Activated CD8-positive, alpha-beta T cell treated with anti-CD3 and anti-CD28 coated beads for 36 hours (primary cell): ENCODE results near the gene KLF3. TPM values are rescaled to one million over a fixed set of nuclear protein-coding genes. Genes with fewer than 3 reads are reported as not detected.

Experiments used
- ATAC-seq: fragments of 200-7000 bp; cut with Tn5 transposase; one replicate; pipeline ENCODE4 v1.10.0; 2021; ENCODE audit warnings: mild to moderate bottlenecking, moderate library complexity
- CTCF ChIA-PET: fragments of 350-600 bp; sonication (Branson Sonifier 250); formaldehyde crosslinking; loops from one replicate; lab custom pipeline; 2021; ENCODE audit warnings: antibody characterized with exemption; lab: Charles Lee
- POLR2A ChIA-PET: fragments of 350-600 bp; sonication (Branson Sonifier 250); formaldehyde crosslinking; loops from one replicate; lab custom pipeline; 2021; ENCODE audit warnings: antibody characterized with exemption; lab: Charles Lee
- DNase-seq: peaks from one replicate; pipeline ENCODE4 v3.0.0-alpha.2; 2020
- H3K27ac Mint-ChIP-seq: one replicate; pipeline ENCODE4 v1.8.0; 2021; ENCODE audit warnings: mild to moderate bottlenecking, mixed read lengths
- H3K27me3 Mint-ChIP-seq: one replicate; pipeline ENCODE4 v1.8.0; 2021; ENCODE audit warnings: mixed read lengths
- H3K36me3 Mint-ChIP-seq: one replicate; pipeline ENCODE4 v1.8.0; 2021; ENCODE audit warnings: low read depth, mixed read lengths
- H3K4me1 Mint-ChIP-seq: one replicate; pipeline ENCODE4 v1.8.0; 2021; ENCODE audit warnings: low read depth, mixed read lengths
- H3K4me3 Mint-ChIP-seq: one replicate; pipeline ENCODE4 v1.8.0; 2021; ENCODE audit warnings: mild to moderate bottlenecking, moderate library complexity, mixed read lengths
- H3K9me3 Mint-ChIP-seq: one replicate; pipeline ENCODE4 v1.8.0; 2021; ENCODE audit warnings: mixed read lengths
- intact Hi-C: fragments of 100-400 bp; cut with micrococcal nuclease; formaldehyde crosslinking; loops from one replicate; pipeline ENCODE4 v1.10.0; 2022
- total RNA-seq, 2 experiments: library from RNA; stranded (reverse); gene quantifications; one replicate each; pipeline ENCODE4 v1.2.3, GENCODE V29; 2021
- TF ChIP-seq, protein P1 (sequence below): fragments of 200-600 bp; IDR thresholded peaks from one replicate; pipeline ENCODE4 v1.8.0; 2022; ENCODE audit warnings: antibody characterized with exemption, mild to moderate bottlenecking

KLF3 gene
- total RNA-seq, 2 experiments from 2014 or later: 5.5 to 6.0 TPM

DNA sequence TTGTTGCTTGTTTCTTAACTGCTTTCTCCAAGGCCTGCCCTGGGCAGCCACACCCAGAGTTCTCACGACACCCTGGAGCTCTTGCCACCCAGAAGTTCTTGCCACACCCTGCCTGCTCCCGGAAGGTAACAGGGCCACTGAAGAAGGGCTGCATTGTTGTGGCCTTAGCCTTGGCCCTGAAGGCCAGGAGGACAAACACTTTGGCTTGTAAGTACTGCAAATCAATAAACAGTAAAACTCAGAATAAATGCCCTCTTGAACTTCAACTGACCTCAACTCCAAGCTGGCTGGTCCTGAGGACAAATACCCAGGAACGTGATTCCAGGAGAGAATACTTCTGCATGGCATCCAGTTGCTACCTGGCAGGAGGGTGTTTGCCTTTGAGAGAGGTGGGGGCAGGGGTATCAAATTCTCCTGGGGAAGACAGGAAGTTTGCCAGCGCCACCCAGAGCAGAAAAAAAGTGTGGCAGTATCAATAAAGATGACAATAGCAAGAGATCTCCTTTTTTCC lies 64.7 kb downstream of the KLF3 start:
- Mint-ChIP-seq H3K9me3 (peaks cover 9% of the 10 kb centered on the region), H3K4me1 (peaks cover 19% of the 10 kb centered on the region), H3K27ac (no peak overlapping the region), H3K27me3 (no peaks in the 10 kb centered on the region), H3K4me3 (no peak overlapping the region), H3K36me3 (no peaks in the 10 kb centered on the region)
- intact Hi-C loops: no loop called here
- ChIA-PET POLR2A (interaction anchor here (0.6 to 0.8 kb wide), 2 partner anchors 235 to 476 kb away, joined by 3 read pairs; no protein-coding TSS in a partner anchor), CTCF (interaction anchor here (1.1 to 7.1 kb wide), 4 partner anchors 41 to 549 kb away, joined by 3 to 136 read pairs (median 4); partner anchors contain the start of gene TLR10)
- DNase-seq: no peak
- TF ChIP-seq, protein P1, sequence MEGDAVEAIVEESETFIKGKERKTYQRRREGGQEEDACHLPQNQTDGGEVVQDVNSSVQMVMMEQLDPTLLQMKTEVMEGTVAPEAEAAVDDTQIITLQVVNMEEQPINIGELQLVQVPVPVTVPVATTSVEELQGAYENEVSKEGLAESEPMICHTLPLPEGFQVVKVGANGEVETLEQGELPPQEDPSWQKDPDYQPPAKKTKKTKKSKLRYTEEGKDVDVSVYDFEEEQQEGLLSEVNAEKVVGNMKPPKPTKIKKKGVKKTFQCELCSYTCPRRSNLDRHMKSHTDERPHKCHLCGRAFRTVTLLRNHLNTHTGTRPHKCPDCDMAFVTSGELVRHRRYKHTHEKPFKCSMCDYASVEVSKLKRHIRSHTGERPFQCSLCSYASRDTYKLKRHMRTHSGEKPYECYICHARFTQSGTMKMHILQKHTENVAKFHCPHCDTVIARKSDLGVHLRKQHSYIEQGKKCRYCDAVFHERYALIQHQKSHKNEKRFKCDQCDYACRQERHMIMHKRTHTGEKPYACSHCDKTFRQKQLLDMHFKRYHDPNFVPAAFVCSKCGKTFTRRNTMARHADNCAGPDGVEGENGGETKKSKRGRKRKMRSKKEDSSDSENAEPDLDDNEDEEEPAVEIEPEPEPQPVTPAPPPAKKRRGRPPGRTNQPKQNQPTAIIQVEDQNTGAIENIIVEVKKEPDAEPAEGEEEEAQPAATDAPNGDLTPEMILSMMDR: no peak
- no peak for ATAC-seq

DNA sequence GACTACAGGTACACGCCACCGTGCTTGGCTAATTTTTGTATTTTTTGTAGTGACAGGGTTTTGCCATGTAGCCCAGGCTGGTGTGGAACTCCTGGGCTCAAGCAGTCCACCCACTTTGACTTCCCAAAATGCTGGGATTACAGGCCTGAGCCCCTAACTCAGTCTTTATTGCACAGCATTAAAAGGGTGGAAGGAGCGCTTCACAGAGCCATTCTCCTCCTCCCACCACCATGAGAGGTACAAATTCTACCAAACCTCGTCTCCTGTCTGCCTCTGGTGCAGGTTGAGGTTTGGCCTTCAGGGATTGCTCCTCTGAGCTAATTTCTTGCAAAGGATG lies 66.5 kb downstream of the KLF3 start:
- Mint-ChIP-seq H3K36me3 (no peaks in the 10 kb centered on the region), H3K9me3 (peaks cover 12% of the 10 kb centered on the region), H3K4me1 (peaks cover 15% of the 10 kb centered on the region), H3K27me3 (no peaks in the 10 kb centered on the region), H3K27ac (no peak overlapping the region), H3K4me3 (no peak overlapping the region)
- DNase-seq: no peak
- TF ChIP-seq, protein P1: no peak
- intact Hi-C loops: loop anchor here (2.0 to 10.0 kb wide), 3 partner anchors 48 to 668 kb away; no protein-coding TSS in a partner anchor
- ChIA-PET POLR2A (no interaction called here), CTCF (interaction anchor here (0.6 to 7.1 kb wide), 21 partner anchors 12 to 889 kb away, joined by 3 to 136 read pairs (median 4); partner anchors contain the start of gene TLR10)
- ATAC-seq: no peak

DNA sequence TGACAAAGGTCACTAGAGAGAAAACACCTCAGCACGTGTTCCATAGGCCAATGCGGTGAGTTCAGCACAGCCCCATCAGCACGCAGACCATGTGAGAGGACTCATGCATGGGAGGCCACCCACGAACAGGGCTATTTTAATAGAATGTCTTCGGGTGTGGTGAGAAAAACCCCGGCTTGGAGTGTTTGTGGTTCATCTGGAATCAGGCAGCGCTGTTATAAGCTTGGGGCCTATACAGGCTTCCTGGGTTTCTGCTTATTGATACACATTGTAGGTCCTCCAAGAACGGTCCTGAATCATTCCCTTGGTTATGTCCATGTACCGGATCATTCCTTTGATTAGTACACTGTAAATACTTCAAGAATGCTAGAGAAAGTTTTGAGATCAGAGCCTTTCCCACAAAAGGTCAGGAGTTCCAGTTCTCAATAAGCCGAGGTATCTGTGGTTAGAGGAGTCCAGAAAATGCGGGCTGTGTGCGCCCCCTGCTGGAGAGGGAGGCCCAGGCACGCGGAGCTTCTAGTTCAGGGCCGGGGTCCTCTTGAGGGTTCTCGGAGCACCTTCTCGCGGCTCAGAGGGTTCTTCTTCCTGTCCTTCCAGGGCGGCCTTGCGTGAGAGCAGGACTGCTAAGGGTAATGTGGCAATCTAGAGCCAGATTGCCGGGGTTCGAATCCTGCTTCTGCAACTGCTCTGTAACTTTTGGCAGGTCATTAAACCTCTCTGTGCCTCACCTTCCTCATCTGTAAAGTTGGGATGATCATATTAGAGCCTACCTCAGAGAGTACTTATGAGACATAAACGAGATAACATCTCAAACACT lies 67.0 kb downstream of the KLF3 start:
- DNase-seq (peak; percentile 91), ATAC-seq (peak; percentile 93)
- POLR2A ChIA-PET: interaction anchor here (1.0 kb wide), 1 partner anchor 551 kb away, joined by 4 read pairs; no protein-coding TSS in a partner anchor
- TF ChIP-seq, protein P1: peak; percentile 99
- intact Hi-C loops: loop anchor here (1.0 to 10.0 kb wide), 4 partner anchors 49 to 668 kb away; no protein-coding TSS in a partner anchor
- H3K27me3 Mint-ChIP-seq: peaks cover 2% of the 10 kb centered on the region
- CTCF ChIA-PET: interaction anchor here (0.5 to 7.1 kb wide), 33 partner anchors 9 to 889 kb away, joined by 3 to 136 read pairs (median 4); partner anchors contain the start of gene TLR10
- H3K27ac Mint-ChIP-seq: peak overlapping the region; percentile 64
- H3K4me3 Mint-ChIP-seq: no peak overlapping the region
- H3K9me3 Mint-ChIP-seq: peaks cover 12% of the 10 kb centered on the region
- no peaks in the 10 kb centered on the region for H3K36me3 Mint-ChIP-seq
- peaks cover 15% of the 10 kb centered on the region for H3K4me1 Mint-ChIP-seq

DNA sequence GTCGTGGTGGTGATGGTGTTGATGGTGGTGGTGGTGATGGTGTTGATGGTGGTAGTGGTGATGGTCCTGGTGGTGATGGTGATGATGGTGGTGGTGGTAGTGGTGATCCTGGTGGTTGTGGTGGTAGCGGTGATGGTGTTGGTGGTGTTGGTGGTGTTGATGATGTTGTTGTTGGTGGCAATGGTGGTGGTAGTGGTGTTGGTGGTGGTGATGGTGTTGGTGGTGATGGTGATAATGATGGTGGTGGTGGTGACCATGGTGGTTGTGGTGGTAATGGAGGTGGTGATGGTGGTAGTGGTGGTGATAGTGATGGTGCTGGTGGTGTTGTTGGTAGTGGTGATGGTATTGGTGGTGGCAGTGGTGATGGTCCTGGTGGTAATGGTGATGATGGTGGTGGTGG lies 69.7 kb downstream of the KLF3 start:
- no peak for DNase-seq
- ChIA-PET POLR2A (no interaction called here), CTCF (interaction anchor here (4.4 kb wide), 1 partner anchor 554 kb away, joined by 28 read pairs; no protein-coding TSS in a partner anchor)
- ATAC-seq: no peak
- TF ChIP-seq, protein P1: no peak
- H3K27ac Mint-ChIP-seq: no peak overlapping the region
- H3K27me3 Mint-ChIP-seq: peaks cover 2% of the 10 kb centered on the region
- intact Hi-C loops: loop anchor here (5.0 to 10.0 kb wide), 2 partner anchors 51 to 419 kb away; no protein-coding TSS in a partner anchor
- no peak overlapping the region for H3K4me3 Mint-ChIP-seq
- peaks cover 12% of the 10 kb centered on the region for H3K9me3 Mint-ChIP-seq
- no peaks in the 10 kb centered on the region for H3K36me3 Mint-ChIP-seq
- H3K4me1 Mint-ChIP-seq: peaks cover 15% of the 10 kb centered on the region
